ENCODE measurements around the gene TEX51.

The TEX51 gene

GRCh38 chr2:126891681-126892500 is 6.8 kb upstream of the TEX51 start:
- DNase-seq (ENCODE audit: low spot score): no peak

GRCh38 chr2:126893153-126893552 is 5.5 kb upstream of the TEX51 start:
- DNase-seq (ENCODE audit: low spot score): no peak

- DNase-seq (ENCODE audit: low spot score): no peak
Observed at GRCh38 chr2:126893606-126894005, 5.1 kb upstream of the TEX51 start.

- DNase-seq (ENCODE audit: low spot score): no peak
Observed at GRCh38 chr2:126894082-126894481, 4.6 kb upstream of the TEX51 start.

- DNase-seq (ENCODE audit: low spot score): no peak
Observed at GRCh38 chr2:126894585-126895182, 4.0 kb upstream of the TEX51 start.

- no peak for DNase-seq (ENCODE audit: low spot score)
Observed at GRCh38 chr2:126895336-126895735, 3.4 kb upstream of the TEX51 start.

GRCh38 chr2:126896471-126896870 is 2.2 kb upstream of the TEX51 start:
- no peak for DNase-seq (ENCODE audit: low spot score)

- DNase-seq (ENCODE audit: low spot score): no peak
Observed at GRCh38 chr2:126899616-126900185, 1.0 kb downstream of the TEX51 start.

GRCh38 chr2:126900646-126901319 is 2.1 kb downstream of the TEX51 start:
- no peak for DNase-seq (ENCODE audit: low spot score)

GRCh38 chr2:126901459-126901858 is 2.8 kb downstream of the TEX51 start:
- no peak for DNase-seq (ENCODE audit: low spot score)

- DNase-seq (ENCODE audit: low spot score): no peak
Observed at GRCh38 chr2:126902152-126902835, 3.6 kb downstream of the TEX51 start.

GRCh38 chr2:126902859-126903258 is 4.2 kb downstream of the TEX51 start:
- DNase-seq (ENCODE audit: low spot score): no peak

- DNase-seq (ENCODE audit: low spot score): no peak
Observed at GRCh38 chr2:126905991-126906390, 7.3 kb downstream of the TEX51 start.

GRCh38 chr2:126906781-126907180 is 8.1 kb downstream of the TEX51 start:
- no peak for DNase-seq (ENCODE audit: low spot score)

- no peak for DNase-seq (ENCODE audit: low spot score)
Observed at GRCh38 chr2:126907671-126908070, 9.0 kb downstream of the TEX51 start.

GRCh38 chr2:126908721-126909177 is 10.1 kb downstream of the TEX51 start:
- no peak for DNase-seq (ENCODE audit: low spot score)

GRCh38 chr2:126909366-126909765 is 10.7 kb downstream of the TEX51 start:
- no peak for DNase-seq (ENCODE audit: low spot score)

GRCh38 chr2:126909781-126910180 is 11.1 kb downstream of the TEX51 start:
- no peak for DNase-seq (ENCODE audit: low spot score)

- no peak for DNase-seq (ENCODE audit: low spot score)
Observed at GRCh38 chr2:126910637-126911036, 11.9 kb downstream of the TEX51 start.

- no peak for DNase-seq (ENCODE audit: low spot score)
Observed at GRCh38 chr2:126911111-126911796, 12.6 kb downstream of the TEX51 start.

- DNase-seq (ENCODE audit: low spot score): no peak
Observed at GRCh38 chr2:126912201-126912600, 13.5 kb downstream of the TEX51 start.
